Thyroid gland (tissue), 4 donors: ENCODE results near the gene RPTOR. TPM values are rescaled to one million over a fixed set of nuclear protein-coding genes. Genes with fewer than 3 reads are reported as not detected.

Experiments
- DNase-seq, 2 donors: peaks; one replicate each; pipeline ENCODE4 v3.0.0-alpha.2; 2019
- H3K27ac ChIP-seq, 3 donors: fragments of 200-600 bp; sonication (generic); 1 replicate in 2 of 3; 2 replicates in 1 of 3; pipeline ENCODE4 v1.5.1; 2016 to 2019; ENCODE audit warnings: mild to moderate bottlenecking in 1 of 3, moderate library complexity in 1 of 3
- H3K27me3 ChIP-seq: fragments of 200-600 bp; sonication (generic); one replicate; pipeline ENCODE4 v1.5.1; 2019
- H3K36me3 ChIP-seq, 2 donors: fragments of 200-600 bp; sonication (generic); one replicate each; pipeline ENCODE4 v1.5.1; 2016 to 2019
- H3K4me1 ChIP-seq, 2 donors: fragments of 200-600 bp; sonication (generic); one replicate each; pipeline ENCODE4 v1.5.1; 2017 to 2019
- H3K4me3 ChIP-seq, 3 donors: fragments of 200-600 bp; sonication (generic); replicated peaks in 1 of 3; 1 replicate in 2 of 3; 2 replicates in 1 of 3; pipeline ENCODE4 v1.5.1; 2016; ENCODE audit warnings: mild to moderate bottlenecking in 1 of 3
- H3K9me3 ChIP-seq: fragments of 200-600 bp; sonication (generic); one replicate; pipeline ENCODE4 v1.5.1; 2017
- POLR2A ChIP-seq, 2 donors: fragments of 450-650 bp; IDR thresholded peaks; one replicate each; pipeline ENCODE4 v1.6.1; 2017; ENCODE audit warnings: antibody characterized with exemption in 2 of 2, mild to moderate bottlenecking in 2 of 2, moderate library complexity in 1 of 2
- WGBS, 2 donors: methylation state at CpG; one replicate each; pipeline ENCODE4 v1.1.5; 2017; 5-methylcytosine and 5-hydroxymethylcytosine counted together
- intact Hi-C: fragments of 100-400 bp; cut with DNase I; formaldehyde crosslinking; loops from one replicate; pipeline ENCODE4 v1.15.1; 2023
- total RNA-seq, 4 donors: library from RNA; depleted of rRNA; stranded (reverse); fragments of >200 nt; gene quantifications; one replicate each; pipeline ENCODE4 v1.2.3, GENCODE V29; 2016
- TF ChIP-seq, protein P1 (sequence below), 6 experiments: fragments of 200-600 bp in 3 of 6; fragments of 450-650 bp in 3 of 6; sonication (generic) in 3 of 6; IDR thresholded peaks; one replicate each; pipeline ENCODE4 v1.5.1; 2016 to 2019; ENCODE audit warnings: antibody characterized with exemption in 6 of 6, mild to moderate bottlenecking in 2 of 6, inconsistent platforms in 1 of 6, moderate library complexity in 1 of 6

Gene RPTOR
- total RNA-seq, 4 donors from 2014 or later, result 24.2 to 58.1 (median 34.5) TPM

DNA sequence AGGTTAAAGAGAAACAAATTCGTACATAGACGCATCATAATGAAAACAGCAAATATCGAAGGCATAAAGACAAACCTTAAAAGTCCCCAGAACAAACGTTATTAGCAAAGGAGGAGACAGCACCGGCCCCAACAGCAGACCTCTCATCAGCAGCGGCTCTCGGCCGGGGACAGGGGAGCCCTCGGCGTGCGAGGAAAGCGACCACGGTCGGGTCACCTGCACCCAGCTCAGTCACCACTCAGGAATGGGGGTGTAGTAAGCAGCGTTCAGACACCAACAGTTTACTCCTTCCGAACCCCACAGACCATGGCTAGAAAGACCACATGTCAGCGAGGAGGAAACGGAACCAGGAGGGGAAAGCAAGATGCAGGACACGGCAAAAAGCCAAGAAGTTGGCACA lies 337.7 kb downstream of the RPTOR start:
- Histone ChIP-seq H3K4me1 (no peaks in the 10 kb centered on the region), H3K4me3 (no peak overlapping the region), H3K27ac (no peak overlapping the region), H3K9me3 (no peaks in the 10 kb centered on the region), H3K27me3 (no peaks in the 10 kb centered on the region), H3K36me3 (peaks cover 4 to 13% of the 10 kb centered on the region in 2 donors)
- WGBS, 2 donors, result 91 to 94% methylated on average over 19 of the region's 19 CpGs
- DNase-seq, result no peak
- intact Hi-C loops, result no loop called here
- TF ChIP-seq, protein P1, sequence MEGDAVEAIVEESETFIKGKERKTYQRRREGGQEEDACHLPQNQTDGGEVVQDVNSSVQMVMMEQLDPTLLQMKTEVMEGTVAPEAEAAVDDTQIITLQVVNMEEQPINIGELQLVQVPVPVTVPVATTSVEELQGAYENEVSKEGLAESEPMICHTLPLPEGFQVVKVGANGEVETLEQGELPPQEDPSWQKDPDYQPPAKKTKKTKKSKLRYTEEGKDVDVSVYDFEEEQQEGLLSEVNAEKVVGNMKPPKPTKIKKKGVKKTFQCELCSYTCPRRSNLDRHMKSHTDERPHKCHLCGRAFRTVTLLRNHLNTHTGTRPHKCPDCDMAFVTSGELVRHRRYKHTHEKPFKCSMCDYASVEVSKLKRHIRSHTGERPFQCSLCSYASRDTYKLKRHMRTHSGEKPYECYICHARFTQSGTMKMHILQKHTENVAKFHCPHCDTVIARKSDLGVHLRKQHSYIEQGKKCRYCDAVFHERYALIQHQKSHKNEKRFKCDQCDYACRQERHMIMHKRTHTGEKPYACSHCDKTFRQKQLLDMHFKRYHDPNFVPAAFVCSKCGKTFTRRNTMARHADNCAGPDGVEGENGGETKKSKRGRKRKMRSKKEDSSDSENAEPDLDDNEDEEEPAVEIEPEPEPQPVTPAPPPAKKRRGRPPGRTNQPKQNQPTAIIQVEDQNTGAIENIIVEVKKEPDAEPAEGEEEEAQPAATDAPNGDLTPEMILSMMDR (IDR thresholded peaks at IDR 0.05), result no peak
- TF ChIP-seq POLR2A (IDR thresholded peaks at IDR 0.05), result no peak

DNA sequence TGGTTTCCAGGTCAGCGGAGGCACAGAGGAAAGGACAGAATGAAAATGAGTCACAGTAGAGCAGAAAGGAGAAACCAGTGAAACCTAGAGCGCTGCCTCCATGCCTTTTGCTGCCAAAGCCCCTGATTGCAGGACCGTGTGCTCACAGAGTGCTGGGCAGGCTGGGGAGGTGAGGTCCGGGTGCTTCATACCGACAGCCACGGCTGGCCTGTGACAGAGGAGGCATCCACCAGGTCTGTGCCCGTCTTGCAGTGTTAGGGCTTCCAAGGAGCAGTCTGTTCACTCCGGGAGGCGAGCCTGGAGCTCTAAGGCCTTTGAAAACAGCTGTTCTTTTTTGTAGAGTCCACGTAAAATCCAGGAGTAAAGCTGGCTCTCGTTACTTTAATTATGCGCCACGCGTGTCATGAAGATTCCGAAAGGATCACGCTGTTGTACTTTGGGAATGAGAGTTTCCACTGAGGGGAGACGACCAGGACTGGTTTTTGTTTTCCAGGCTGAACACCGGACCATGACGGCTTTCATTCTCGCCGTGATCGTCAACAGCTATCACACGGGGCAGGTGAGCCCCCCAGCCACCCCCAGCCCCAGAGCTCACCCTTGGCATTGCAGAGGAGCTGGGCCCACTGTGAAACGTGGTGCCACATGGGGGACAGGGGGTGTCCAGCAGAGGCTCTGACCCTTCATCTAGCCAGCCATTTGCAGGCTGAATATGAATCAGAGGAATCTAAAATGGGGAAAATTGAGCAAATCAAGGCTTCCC lies 338.5 kb downstream of the RPTOR start:
- Histone ChIP-seq H3K4me1 (no peaks in the 10 kb centered on the region), H3K27ac (no peak overlapping the region), H3K36me3 (peaks cover 4 to 13% of the 10 kb centered on the region in 2 donors), H3K4me3 (no peak overlapping the region), H3K9me3 (no peaks in the 10 kb centered on the region), H3K27me3 (no peaks in the 10 kb centered on the region)
- no peak for DNase-seq
- 96% methylated on average over 24 of the region's 24 CpGs for WGBS, 2 donors
- TF ChIP-seq, protein P1 (IDR thresholded peaks at IDR 0.05), result no peak
- TF ChIP-seq POLR2A (IDR thresholded peaks at IDR 0.05), result no peak
- intact Hi-C loops, result no loop called here

DNA sequence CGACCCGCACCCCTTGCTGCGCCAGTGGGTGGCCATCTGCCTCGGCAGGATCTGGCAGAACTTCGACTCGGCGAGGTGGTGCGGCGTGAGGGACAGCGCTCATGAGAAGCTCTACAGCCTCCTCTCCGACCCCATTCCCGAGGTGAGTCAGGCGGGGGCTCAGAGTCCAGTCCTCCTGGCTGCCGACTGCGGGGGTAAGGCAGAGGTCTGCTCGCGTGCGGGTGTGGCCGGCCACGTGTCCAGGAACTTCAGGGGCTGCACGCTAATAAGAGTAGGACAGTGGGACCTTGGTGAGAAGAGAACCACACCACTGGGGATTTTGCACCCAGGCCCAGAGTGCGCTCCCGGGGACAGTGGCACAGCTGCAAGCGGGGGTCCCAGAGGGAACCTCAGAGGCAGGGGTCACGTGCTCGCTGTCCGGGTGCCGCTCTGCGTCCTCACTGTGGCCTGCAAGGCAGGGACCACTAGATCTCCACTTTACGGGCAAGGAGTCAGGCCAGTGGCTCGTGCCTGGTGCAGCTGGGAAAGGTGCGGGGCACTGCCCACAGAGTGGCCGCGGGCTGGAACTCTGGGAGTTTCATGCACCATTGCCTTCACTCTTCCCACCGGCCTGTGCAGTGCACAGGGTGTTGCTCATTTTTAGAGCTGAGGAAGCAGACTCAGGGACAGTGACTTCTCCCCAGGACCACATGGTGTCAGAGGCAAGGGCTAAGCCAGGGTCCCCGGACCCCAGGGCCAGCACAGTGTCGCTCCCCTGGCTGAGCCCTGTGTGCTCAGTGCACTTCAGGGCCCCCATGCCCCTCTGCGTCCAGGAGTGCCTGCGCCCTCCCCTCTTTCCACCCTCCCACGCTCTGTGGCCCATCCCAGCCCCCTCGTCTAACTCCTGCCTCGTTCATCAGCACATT lies 339.4 kb downstream of the RPTOR start:
- no peak for TF ChIP-seq POLR2A (IDR thresholded peaks at IDR 0.05)
- TF ChIP-seq, protein P1 (IDR thresholded peaks at IDR 0.05), result no peak
- H3K36me3 ChIP-seq, result peaks cover 4 to 13% of the 10 kb centered on the region in 2 donors
- DNase-seq, result no peak

DNA sequence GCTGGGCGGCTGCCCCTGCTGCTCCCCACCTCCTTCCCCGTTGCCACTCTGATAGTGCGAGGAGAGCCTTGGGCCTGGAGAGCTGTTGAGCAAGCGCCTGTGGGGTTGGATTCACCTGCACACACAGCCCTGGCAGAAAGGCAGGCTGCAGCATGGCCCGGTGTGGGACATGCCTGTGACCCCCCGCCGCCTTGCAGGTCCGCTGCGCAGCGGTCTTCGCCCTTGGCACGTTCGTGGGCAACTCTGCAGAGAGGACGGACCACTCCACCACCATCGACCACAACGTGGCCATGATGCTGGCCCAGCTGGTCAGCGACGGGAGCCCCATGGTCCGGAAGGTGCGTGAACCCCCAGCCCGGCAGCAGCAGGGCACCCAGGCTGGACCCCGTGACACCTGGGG lies 340.2 kb downstream of the RPTOR start:
- H3K36me3 ChIP-seq, result peaks cover 4 to 13% of the 10 kb centered on the region in 2 donors
- no peak for TF ChIP-seq POLR2A (IDR thresholded peaks at IDR 0.05)
- TF ChIP-seq, protein P1 (IDR thresholded peaks at IDR 0.05), result no peak

More for the DNA sequence above, 339.4 kb downstream of the RPTOR start:
- Histone ChIP-seq H3K4me1 (no peaks in the 10 kb centered on the region), H3K9me3 (no peaks in the 10 kb centered on the region), H3K27ac (no peak overlapping the region), H3K4me3 (no peak overlapping the region), H3K27me3 (no peaks in the 10 kb centered on the region)
- WGBS, 2 donors, result 92 to 95% methylated on average over 21 to 22 of the region's 42 CpGs
- intact Hi-C loops, result no loop called here

More for the DNA sequence above, 340.2 kb downstream of the RPTOR start:
- Histone ChIP-seq H3K9me3 (no peaks in the 10 kb centered on the region), H3K4me3 (no peak overlapping the region), H3K4me1 (no peaks in the 10 kb centered on the region), H3K27me3 (no peaks in the 10 kb centered on the region), H3K27ac (no peak overlapping the region)
- intact Hi-C loops, result no loop called here
- DNase-seq, result no peak
- 100% methylated on average over 4 of the region's 22 CpGs; no CpG with 5 or more reads in 1 of the 2 donors for WGBS, 2 donors
